B cell (primary cell): ENCODE data around the gene RPP25L. TPM values are rescaled to one million over a fixed set of nuclear protein-coding genes. Genes with fewer than 3 reads are reported as not detected.
A peak's percentile ranks its signal among the peaks of the same experiment; 100 is the strongest.

ENCODE experiments used
- ATAC-seq: fragments of 200-7000 bp; cut with Tn5 transposase; one replicate; pipeline ENCODE4 v1.10.0; 2021; ENCODE audit warnings: low read depth, mild to moderate bottlenecking, moderate number of reproducible peaks, moderate library complexity
- CTCF ChIA-PET: fragments of 350-600 bp; sonication (Branson Sonifier 250); formaldehyde crosslinking; loops from one replicate; lab custom pipeline; 2021; ENCODE audit warnings: antibody characterized with exemption, inconsistent platforms; lab: Charles Lee
- POLR2A ChIA-PET: fragments of 350-600 bp; sonication (Branson Sonifier 250); formaldehyde crosslinking; loops from one replicate; lab custom pipeline; 2021; ENCODE audit warnings: antibody characterized with exemption; lab: Charles Lee
- DNase-seq: peaks from one replicate; pipeline ENCODE4 v3.0.0; 2013
- H2AFZ ChIP-seq: 2 replicates; pipeline ENCODE4 v1.6.1; 2012; ENCODE audit warnings: mild to moderate bottlenecking, low read depth, low read length; ENCODE audit not compliant: insufficient read depth, poor library complexity, severe bottlenecking
- H3K27ac ChIP-seq, 2 donors: 1 replicate in 1 of 2; 2 replicates in 1 of 2; pipeline ENCODE4 v1.5.1; 2012 to 2013; ENCODE audit warnings: low read length in 2 of 2, mild to moderate bottlenecking in 2 of 2, moderate library complexity in 1 of 2
- H3K27me3 ChIP-seq, 4 experiments: fragments of 200-600 bp in 1 of 4; sonication (generic) in 1 of 4; replicated peaks in 1 of 4; 1 replicate in 2 of 4; 2 replicates in 2 of 4; pipeline versions ENCODE4 v1.6.1 to v1.7.0; 2013 to 2016; ENCODE audit warnings: low read length in 3 of 4, mild to moderate bottlenecking in 2 of 4, mixed read lengths in 1 of 4, moderate library complexity in 1 of 4; ENCODE audit not compliant: insufficient read depth in 4 of 4, control insufficient read depth in 3 of 4; ENCODE audit errors: control extremely low read depth in 1 of 4
- H3K36me3 ChIP-seq, 2 experiments: replicated peaks in 1 of 2; 1 replicate in 1 of 2; 2 replicates in 1 of 2; pipeline versions ENCODE4 v1.6.1 to v1.7.1; 2013; ENCODE audit warnings: low read length in 1 of 2; ENCODE audit not compliant: insufficient read depth in 2 of 2, control insufficient read depth in 1 of 2; ENCODE audit errors: control extremely low read depth in 1 of 2, extremely low read depth in 1 of 2
- H3K4me1 ChIP-seq, 2 donors: fragments of 200-600 bp in 1 of 2; sonication (generic) in 1 of 2; 1 replicate in 1 of 2; 2 replicates in 1 of 2; pipeline versions ENCODE4 v1.5.1 to v1.6.1; 2013 to 2017; ENCODE audit warnings: low read length in 2 of 2; ENCODE audit not compliant: control insufficient read depth in 2 of 2, insufficient read depth in 2 of 2
- H3K4me2 ChIP-seq: replicated peaks from 2 replicates; pipeline ENCODE3; 2012; ENCODE audit warnings: mild to moderate bottlenecking, low read depth, low read length; ENCODE audit not compliant: poor library complexity, severe bottlenecking
- H3K4me3 ChIP-seq, 5 experiments: fragments of 200-600 bp in 1 of 5; sonication (generic) in 1 of 5; 1 replicate in 3 of 5; 2 replicates in 2 of 5; pipeline versions ENCODE4 v1.5.1 to v1.7.0; 2011 to 2016; ENCODE audit warnings: low read length in 4 of 5, mild to moderate bottlenecking in 4 of 5, low read depth in 2 of 5, control low read depth in 1 of 5, moderate library complexity in 1 of 5; ENCODE audit not compliant: insufficient read depth in 1 of 5; ENCODE audit errors: control extremely low read depth in 1 of 5, extremely low read depth in 1 of 5
- H3K79me2 ChIP-seq: fragments of 200-600 bp; sonication (generic); one replicate; pipeline ENCODE4 v1.6.0; 2016; ENCODE audit warnings: low read length; ENCODE audit not compliant: control insufficient read depth, insufficient read depth
- H3K9ac ChIP-seq: fragments of 200-600 bp; sonication (generic); 2 replicates; pipeline ENCODE4 v1.6.1; 2017; ENCODE audit warnings: mild to moderate bottlenecking, low read length, moderate library complexity
- H3K9me3 ChIP-seq, 3 donors: one replicate each; pipeline versions ENCODE4 v1.6.1 to v1.7.1; 2013; ENCODE audit warnings: low read length in 2 of 3; ENCODE audit not compliant: control insufficient read depth in 2 of 3, insufficient read depth in 1 of 3; ENCODE audit errors: control extremely low read depth in 1 of 3
- H4K20me1 ChIP-seq: 2 replicates; pipeline ENCODE4 v1.6.0; 2012; ENCODE audit warnings: mild to moderate bottlenecking, low read length; ENCODE audit not compliant: insufficient read depth, control insufficient read depth, poor library complexity, severe bottlenecking
- H3K27ac Mint-ChIP-seq: one replicate; pipeline ENCODE4 v1.8.0; 2021; ENCODE audit warnings: mixed read lengths
- H3K27me3 Mint-ChIP-seq: one replicate; pipeline ENCODE4 v1.8.0; 2021; ENCODE audit warnings: mixed read lengths
- H3K4me1 Mint-ChIP-seq: one replicate; pipeline ENCODE4 v1.8.0; 2021; ENCODE audit warnings: mixed read lengths
- H3K4me3 Mint-ChIP-seq: one replicate; pipeline ENCODE4 v1.8.0; 2021; ENCODE audit warnings: mixed read lengths
- H3K9me3 Mint-ChIP-seq: one replicate; pipeline ENCODE4 v1.8.0; 2022; ENCODE audit warnings: mixed read lengths; ENCODE audit not compliant: insufficient read depth
- CTCF ChIP-seq: fragments of 200-600 bp; IDR thresholded peaks from one replicate; pipeline ENCODE4 v1.8.0; 2022; ENCODE audit warnings: antibody characterized with exemption, mild to moderate bottlenecking
- EZH2 ChIP-seq: IDR thresholded peaks from 2 replicates; pipeline ENCODE4 v1.6.1; 2012; ENCODE audit warnings: borderline replicate concordance, low read depth, mild to moderate bottlenecking, moderate library complexity, low read length; ENCODE audit not compliant: insufficient read depth, poor library complexity, severe bottlenecking
- WGBS: methylation state at CpG from one replicate; pipeline ENCODE4 v1.1.5; 2013; ENCODE audit warnings: missing lambda C conversion rate; ENCODE audit not compliant: insufficient coverage; 5-methylcytosine and 5-hydroxymethylcytosine counted together
- intact Hi-C: fragments of 100-400 bp; cut with micrococcal nuclease; formaldehyde crosslinking; loops from one replicate; pipeline ENCODE4 v1.10.0; 2022
- polyA plus RNA-seq: library from polyadenylated mRNA; depleted of rRNA; stranded (reverse); fragments of >200 nt; gene quantifications from 2 replicates; pipeline ENCODE4 v1.2.3, GENCODE V29; 2012
- total RNA-seq, 2 donors: library from RNA; stranded (reverse); fragments of 120-200 nt in 1 of 2; gene quantifications; 1 replicate in 1 of 2; 2 replicates in 1 of 2; pipeline versions ENCODE4 v1.2.3 to v1.2.4, GENCODE V29; 2013 to 2022

Gene RPP25L
- total and polyA plus RNA-seq, 2 donors (not counting 1 experiment from before 2014, with no cell fraction given): 20.2 to 27.0 TPM

DNA sequence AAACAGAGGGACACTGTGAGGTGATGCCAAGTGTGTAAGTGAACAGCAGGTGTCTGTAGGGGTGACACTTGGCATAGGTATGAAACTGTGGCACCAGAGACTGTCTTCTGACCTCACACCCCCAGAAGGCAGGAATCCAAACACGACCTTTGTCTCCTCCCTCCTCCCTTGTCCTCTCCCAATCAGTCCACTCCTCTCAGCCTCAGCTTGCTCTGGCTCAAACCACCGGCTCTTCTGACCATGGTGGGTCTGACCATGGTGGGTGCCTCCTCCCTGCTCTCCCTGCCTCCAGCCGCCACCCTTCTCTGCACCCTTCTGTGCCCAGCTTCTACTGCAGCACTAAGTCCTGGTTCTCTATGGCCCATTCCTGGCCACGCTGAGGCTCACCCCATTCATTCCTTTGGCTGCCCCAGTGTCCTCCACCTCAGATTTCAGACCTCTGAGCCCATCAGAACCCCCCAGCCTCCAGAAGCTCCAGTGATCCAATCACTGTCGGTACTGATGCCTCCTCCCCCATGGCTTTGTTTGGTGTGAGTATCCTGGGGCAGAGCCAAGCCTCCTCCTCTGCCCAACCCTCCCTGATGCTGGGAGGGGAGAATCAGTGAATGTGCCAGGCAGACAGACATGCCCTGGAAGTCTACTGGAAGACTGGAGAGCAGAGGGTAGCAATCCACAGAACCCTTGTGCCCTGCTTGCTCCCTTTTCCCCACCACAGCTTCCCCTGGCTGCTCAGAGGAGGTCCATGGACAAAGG is 18.7 kb upstream of the RPP25L start:
- peak overlapping the region; percentile 91 for H3K4me3 Mint-ChIP-seq
- H3K4me2 ChIP-seq: no peak overlapping the region
- peaks cover 16% of the 10 kb centered on the region for H3K79me2 ChIP-seq
- TF ChIP-seq CTCF: no peak
- TF ChIP-seq EZH2: no peak
- no peak overlapping the region for H3K4me3 ChIP-seq
- peaks cover 0 to 3% of the 10 kb centered on the region in 2 experiments for H3K36me3 ChIP-seq
- no peak overlapping the region for H3K9ac ChIP-seq
- WGBS: 61% methylated on average over 5 of the region's 5 CpGs
- no peak overlapping the region for H2AFZ ChIP-seq
- POLR2A ChIA-PET: no interaction called here
- intact Hi-C loops: no loop called here
- H3K4me1 ChIP-seq: peaks cover 20 to 23% of the 10 kb centered on the region in 2 donors
- no peak overlapping the region for H3K27ac Mint-ChIP-seq
- no peak overlapping the region for H3K27ac ChIP-seq
- no peak for ATAC-seq
- H3K27me3 Mint-ChIP-seq: peaks cover 45% of the 10 kb centered on the region
- peaks cover 18% of the 10 kb centered on the region for H4K20me1 ChIP-seq
- DNase-seq: no peak
- H3K9me3 ChIP-seq: peaks cover 0 to 11% (median 0%) of the 10 kb centered on the region in 3 donors
- no peaks in the 10 kb centered on the region for H3K9me3 Mint-ChIP-seq
- H3K4me1 Mint-ChIP-seq: peaks cover 19% of the 10 kb centered on the region
- CTCF ChIA-PET: interaction anchor here (1.1 to 1.6 kb wide), 4 partner anchors 10 to 27 kb away, joined by 3 to 5 read pairs (median 4); partner anchors contain the start of genes DCTN3 and RPP25L
- peaks cover 0 to 50% (median 38%) of the 10 kb centered on the region in 4 experiments for H3K27me3 ChIP-seq

DNA sequence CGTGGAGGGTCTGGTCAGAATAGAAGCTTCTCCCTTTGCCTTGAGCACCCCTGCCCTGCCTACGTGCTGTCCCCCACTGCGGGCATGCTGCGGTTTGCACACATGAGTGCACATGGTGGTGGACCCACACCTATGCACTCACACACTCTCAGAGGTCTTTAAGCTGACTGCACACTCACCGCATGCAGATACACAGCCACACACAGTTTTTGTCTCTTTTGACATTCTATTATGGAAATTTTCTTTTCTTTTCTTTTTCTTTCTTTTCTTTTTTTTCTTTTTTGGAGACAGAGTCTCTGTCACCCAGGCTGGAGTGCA is 17.6 kb upstream of the RPP25L start:
- ATAC-seq: no peak

More for the DNA sequence above, 17.6 kb upstream of the RPP25L start:
- 16% methylated on average over 4 of the region's 5 CpGs for WGBS
- H4K20me1 ChIP-seq: peaks cover 13% of the 10 kb centered on the region
- H3K27me3 Mint-ChIP-seq: peaks cover 50% of the 10 kb centered on the region
- no peaks in the 10 kb centered on the region for H3K9me3 Mint-ChIP-seq
- peaks cover 0 to 61% (median 47%) of the 10 kb centered on the region in 4 experiments for H3K27me3 ChIP-seq
- CTCF ChIA-PET: interaction anchor here (0.7 to 1.3 kb wide), 6 partner anchors 8 to 26 kb away, joined by 3 to 6 read pairs (median 4); partner anchors contain the start of genes RPP25L and SIGMAR1
- POLR2A ChIA-PET: interaction anchor here (0.6 kb wide), 1 partner anchor 13 kb away, joined by 3 read pairs; no protein-coding TSS in a partner anchor
- no peaks in the 10 kb centered on the region for H3K36me3 ChIP-seq
- H3K4me3 Mint-ChIP-seq: peak overlapping the region; percentile 91
- peaks cover 0 to 18% (median 0%) of the 10 kb centered on the region in 3 donors for H3K9me3 ChIP-seq
- peak overlapping the region; percentile 81 for H3K4me2 ChIP-seq
- H3K4me1 Mint-ChIP-seq: peaks cover 17% of the 10 kb centered on the region
- H3K9ac ChIP-seq: peak overlapping the region; percentile 53
- no peak overlapping the region for H3K27ac ChIP-seq
- H3K4me1 ChIP-seq: peaks cover 23 to 27% of the 10 kb centered on the region in 2 donors
- DNase-seq: no peak
- TF ChIP-seq CTCF (no peak), EZH2 (no peak)
- intact Hi-C loops: loop anchor here (2.0 kb wide), 1 partner anchor 17 kb away; the partner anchor contains the start of gene RPP25L
- peak overlapping the region; percentile 58 for H2AFZ ChIP-seq
- peaks cover 5% of the 10 kb centered on the region for H3K79me2 ChIP-seq
- no peak overlapping the region for H3K27ac Mint-ChIP-seq
- peak overlapping the region in 2 of 5 experiments; percentile 18 to 57 for H3K4me3 ChIP-seq
